ENCODE measurements around the gene SMO.

DNA sequence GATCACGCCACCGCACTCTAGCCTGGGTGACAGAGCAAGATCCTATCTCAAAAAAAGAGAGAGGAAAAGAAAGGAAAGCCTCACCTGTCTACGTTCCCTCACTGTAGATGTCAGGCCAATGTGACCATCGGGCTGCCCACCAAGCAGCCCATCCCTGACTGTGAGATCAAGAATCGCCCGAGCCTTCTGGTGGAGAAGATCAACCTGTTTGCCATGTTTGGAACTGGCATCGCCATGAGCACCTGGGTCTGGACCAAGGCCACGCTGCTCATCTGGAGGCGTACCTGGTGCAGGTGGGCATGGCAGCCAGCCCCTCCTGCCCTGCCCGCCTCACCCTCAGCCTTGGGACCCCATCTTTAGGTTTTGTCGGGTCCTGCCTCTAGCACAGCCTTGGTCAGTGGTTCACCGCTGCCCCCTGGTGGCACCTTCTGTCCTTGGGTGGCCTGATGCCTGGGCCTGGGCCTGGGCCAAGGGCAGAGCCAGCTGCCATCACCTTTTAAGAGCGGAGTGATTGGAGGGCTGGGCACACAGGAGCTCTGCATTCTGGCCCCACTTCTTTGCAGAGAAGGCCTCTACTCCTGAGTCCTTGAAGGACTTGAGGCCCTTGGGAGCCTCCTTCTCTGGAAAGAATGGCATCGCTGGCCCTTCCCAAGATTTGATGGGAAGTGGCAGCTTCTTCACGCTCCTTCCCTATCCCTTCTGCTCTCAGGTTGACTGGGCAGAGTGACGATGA is 22.0 kb downstream of the SMO start:
- TF ChIP-seq RFX5 (IDR thresholded peaks at IDR 0.05; ENCODE audit: low read depth, low read length) (no peak), CBFA2T2 (conservative IDR thresholded peaks at IDR 0.05) (no peak), ZC3H11A (IDR thresholded peaks at IDR 0.05; ENCODE audit: low read depth, low read length) (no peak), ELF1 (tag; IDR thresholded peaks at IDR 0.05) (no peak), SP1 (CRISPR knock-in tag; IDR thresholded peaks at IDR 0.05) (no peak), ZFX (CRISPR knock-in tag; IDR thresholded peaks at IDR 0.05) (no peak), NR3C1 (CRISPR knock-in tag; IDR thresholded peaks at IDR 0.05) (no peak), SRF (CRISPR knock-in tag; IDR thresholded peaks at IDR 0.05) (no peak), BCOR (IDR thresholded peaks at IDR 0.05) (no peak), BDP1 (IDR thresholded peaks at IDR 0.05; ENCODE audit: insufficient read depth, insufficient read length) (no peak)
- TF ChIP-seq, protein P1, sequence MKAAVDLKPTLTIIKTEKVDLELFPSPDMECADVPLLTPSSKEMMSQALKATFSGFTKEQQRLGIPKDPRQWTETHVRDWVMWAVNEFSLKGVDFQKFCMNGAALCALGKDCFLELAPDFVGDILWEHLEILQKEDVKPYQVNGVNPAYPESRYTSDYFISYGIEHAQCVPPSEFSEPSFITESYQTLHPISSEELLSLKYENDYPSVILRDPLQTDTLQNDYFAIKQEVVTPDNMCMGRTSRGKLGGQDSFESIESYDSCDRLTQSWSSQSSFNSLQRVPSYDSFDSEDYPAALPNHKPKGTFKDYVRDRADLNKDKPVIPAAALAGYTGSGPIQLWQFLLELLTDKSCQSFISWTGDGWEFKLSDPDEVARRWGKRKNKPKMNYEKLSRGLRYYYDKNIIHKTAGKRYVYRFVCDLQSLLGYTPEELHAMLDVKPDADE (conservative IDR thresholded peaks at IDR 0.05; ENCODE audit: control insufficient read depth, low read depth, low read length): no peak
- TF ChIP-seq, protein P2, sequence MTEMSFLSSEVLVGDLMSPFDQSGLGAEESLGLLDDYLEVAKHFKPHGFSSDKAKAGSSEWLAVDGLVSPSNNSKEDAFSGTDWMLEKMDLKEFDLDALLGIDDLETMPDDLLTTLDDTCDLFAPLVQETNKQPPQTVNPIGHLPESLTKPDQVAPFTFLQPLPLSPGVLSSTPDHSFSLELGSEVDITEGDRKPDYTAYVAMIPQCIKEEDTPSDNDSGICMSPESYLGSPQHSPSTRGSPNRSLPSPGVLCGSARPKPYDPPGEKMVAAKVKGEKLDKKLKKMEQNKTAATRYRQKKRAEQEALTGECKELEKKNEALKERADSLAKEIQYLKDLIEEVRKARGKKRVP (CRISPR knock-in tag; IDR thresholded peaks at IDR 0.05): no peak

Measured in K562 (cell line).